DMS153 treated with DMSO at 0.1 percent for 48 hours (cell line): ENCODE results near the gene NLRP14.

Experiments
- DNase-seq: peaks from one replicate; lab custom pipeline; 2025; ENCODE audit not compliant: unreplicated experiment; lab: John Stamatoyannopoulos, UW

The NLRP14 gene

GRCh38 chr11:7020183-7020917 lies at the start of gene NLRP14, which contains the start of gene ZNF214:
Gene NLRP14 (plus strand): TSS chr11:7020479. CDS start chr11:7038587, 18,108 bp downstream.
Gene ZNF214 (minus strand): TSS chr11:7020346. CDS start chr11:7002835, 17,511 bp downstream.
- DNase-seq, result peak; percentile 59

GRCh38 chr11:6979365-6979764 lies 40.9 kb upstream of the NLRP14 start:
- no peak for DNase-seq

GRCh38 chr11:6986487-6986886 lies 33.8 kb upstream of the NLRP14 start:
- no peak for DNase-seq

- no peak for DNase-seq
These were observed 31.8 kb upstream of the NLRP14 start for GRCh38 chr11:6988506-6988905.

DNA sequence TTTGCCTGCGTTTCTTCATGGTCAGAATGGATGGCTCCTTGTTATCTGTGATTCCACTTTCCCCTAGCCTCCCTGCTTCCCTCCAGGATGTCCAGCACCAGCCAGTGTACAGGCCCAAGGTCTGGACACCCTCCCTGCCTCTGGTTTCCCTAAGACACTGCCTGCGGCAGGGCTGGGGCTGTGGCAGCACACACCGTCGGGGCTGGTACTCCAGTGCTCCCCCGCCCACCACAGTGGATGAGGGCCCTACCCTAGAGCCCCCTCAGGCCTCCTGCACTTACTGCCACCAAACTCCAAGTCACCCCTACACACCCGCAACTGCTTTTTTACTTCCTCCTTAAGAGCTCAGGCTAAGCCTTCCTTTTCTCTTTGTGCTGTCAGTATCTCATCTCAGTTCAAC lies 29.1 kb upstream of the NLRP14 start:
- no peak for DNase-seq

DNA sequence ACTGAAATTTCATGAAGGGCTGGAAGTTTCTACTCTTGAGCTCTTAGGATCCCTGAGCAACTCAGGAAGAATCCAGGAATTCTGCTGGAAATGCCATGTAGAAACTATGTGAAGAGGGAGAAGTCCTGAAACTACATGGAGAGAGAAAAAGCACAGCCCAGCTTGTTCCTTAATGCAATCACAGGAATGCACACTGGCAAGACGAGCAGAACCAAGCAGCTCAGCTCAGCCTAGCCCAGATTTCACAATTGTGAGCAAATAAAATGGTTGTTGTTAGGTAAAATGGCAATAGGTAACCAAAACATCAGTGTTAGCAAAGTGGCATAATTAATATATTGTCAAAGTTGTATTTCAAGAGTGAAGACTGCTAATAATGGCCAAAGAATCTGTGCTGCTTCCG lies 28.3 kb upstream of the NLRP14 start:
- DNase-seq, result no peak

GRCh38 chr11:6992457-6993417 lies 27.5 kb upstream of the NLRP14 start:
- no peak for DNase-seq

- DNase-seq, result no peak
These were observed 24.6 kb upstream of the NLRP14 start for GRCh38 chr11:6995703-6996102.

- no peak for DNase-seq
These were observed 15.8 kb upstream of the NLRP14 start for GRCh38 chr11:7004482-7004881.

GRCh38 chr11:7014118-7014517 lies 6.2 kb upstream of the NLRP14 start:
- no peak for DNase-seq

DNA sequence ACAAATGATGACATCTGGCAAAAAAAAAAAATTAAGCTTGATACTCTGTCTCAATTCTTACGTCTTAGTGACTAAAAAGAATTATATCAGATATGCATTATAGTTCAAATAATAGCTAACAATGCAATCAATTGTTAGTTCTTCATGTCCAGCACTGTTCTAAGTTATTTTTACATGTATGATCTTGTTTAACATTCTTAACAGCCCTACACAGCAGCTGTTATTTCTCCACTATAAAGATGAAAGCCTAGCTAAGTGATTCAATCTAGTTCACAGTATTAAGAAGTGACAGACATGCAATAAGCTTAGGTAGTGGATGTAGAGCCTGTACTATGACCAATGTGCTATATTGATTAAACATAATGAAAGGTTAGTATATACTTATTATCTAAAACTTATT lies 4.3 kb upstream of the NLRP14 start:
- no peak for DNase-seq

DNA sequence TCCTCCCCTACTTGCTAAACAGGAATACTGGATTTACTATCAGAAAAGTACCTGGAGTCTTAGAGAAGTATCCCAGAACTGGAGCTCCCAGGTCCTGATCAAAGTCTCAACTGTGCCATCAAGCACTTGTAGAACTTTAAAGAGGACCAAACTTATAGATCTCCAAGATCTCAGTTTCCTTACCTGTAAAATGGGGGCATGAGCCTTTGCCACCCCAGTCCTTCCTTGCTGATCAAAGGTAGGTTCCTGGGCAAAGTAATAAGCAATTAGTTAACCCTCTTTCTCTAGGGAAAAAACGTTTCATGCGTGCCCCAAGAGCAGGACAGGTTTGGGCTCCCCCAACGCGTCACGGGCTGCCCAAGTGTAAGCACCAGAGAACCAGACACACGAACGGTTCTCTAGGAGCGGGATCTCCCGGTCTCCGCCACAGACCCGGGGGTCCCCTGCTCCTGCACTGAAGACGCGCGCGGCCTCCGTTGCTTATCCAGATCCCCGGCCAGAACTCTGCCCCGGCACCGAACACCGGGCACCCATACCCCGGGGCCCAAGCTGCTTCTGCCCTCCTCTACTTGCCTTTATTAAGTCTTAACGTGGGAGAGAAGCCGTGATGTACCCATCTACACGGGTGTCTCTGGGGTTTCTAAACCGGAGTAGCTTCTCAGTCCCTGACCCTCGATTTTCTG lies 638 bp upstream of the NLRP14 start:
- DNase-seq, result no peak

GRCh38 chr11:7021318-7021717 lies 1.0 kb downstream of the NLRP14 start:
- DNase-seq, result no peak

DNA sequence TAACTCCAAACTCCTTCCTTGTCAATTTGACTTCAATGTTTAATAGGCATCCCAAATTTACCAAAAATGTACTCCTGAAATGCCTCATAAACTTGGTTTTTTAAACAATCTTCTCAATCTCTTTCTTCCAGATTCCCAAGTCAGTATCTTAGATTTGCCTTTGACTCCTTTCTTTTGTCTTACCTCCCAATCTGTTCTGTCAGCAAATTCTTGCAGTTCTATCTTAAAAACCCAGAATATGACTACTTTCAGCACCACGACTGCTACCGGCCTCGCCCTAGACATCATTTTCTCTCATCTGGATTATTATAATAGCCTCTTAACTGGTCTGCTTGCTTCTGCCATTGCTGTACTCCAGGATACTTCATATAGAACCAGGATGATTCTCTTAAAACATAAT lies 7.9 kb downstream of the NLRP14 start:
- DNase-seq, result no peak

DNA sequence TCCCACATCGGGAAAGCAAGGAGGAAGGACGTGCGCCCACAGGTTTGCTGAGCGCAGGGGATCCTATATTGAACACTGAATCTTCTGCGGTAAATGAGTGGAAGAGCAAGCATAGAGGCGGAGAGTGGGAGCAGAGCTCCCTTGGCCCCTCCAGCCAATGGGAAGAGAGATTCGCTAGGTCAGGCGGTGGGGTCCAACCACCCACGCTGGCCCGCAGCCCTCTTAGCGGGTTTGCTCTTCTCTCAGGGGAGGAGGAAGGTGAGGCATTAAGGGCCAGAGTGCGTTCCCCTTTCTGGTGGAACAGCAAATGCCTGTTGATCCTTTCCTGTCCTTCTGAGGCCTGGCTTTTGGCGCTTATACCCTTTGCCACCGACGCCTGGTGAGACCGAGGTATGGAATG lies 10.6 kb downstream of the NLRP14 start:
- no peak for DNase-seq

DNA sequence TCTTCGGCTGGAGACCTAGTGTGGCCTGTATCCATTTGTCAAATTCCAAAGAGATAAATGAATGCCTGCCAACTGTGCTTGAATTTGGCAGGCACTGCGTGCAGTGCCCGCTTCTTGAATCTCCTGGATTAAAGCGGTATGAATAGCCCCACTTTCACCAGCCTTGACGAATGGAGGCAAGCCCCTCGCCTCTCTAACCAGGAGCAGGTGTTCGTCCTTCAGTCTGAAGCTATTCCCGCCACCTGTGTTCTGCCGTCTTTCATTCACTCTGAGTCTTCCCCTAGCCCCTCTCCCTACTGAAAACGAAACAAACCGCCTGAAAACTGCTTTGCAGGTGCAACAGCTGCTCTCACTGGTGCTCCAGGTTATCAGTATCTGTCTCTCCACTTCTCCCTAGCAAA lies 11.2 kb downstream of the NLRP14 start:
- DNase-seq, result no peak

DNA sequence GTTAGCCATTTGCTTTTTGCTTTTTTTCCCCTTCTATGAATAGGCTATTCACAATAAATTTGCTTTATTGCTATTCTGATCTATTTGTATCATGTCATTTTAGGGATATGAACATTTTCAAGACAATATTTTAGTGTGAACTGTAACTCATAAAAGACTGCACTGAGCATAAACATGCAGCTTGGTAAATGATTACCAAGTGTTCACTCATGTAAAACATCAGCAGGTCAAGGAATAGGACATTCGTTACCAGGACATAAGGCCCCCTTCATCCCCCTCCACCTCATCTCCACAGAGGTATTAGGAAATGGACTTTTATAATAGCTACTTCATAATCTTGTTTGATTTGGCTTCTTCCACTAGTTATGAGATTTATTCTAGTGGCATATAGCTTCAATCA lies 12.4 kb downstream of the NLRP14 start:
- no peak for DNase-seq

DNA sequence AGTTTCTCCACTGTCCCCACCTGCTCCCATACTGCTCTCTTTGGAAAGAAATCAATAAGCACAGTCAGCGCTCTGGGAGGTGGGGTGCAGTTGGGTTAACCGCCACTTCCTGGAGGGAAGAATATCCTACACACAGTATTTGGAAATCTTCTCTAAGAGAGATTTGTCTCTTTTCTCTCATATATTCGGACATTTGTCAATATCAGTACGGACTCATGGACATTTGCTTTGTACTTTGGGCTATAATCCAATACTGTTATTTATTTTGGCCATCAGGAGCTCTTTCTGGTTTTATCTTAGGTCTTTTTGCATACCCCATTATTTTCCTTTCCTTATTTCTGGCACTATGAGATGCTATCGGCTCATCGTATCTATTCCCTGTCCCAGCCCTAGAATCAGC lies 13.7 kb downstream of the NLRP14 start:
- no peak for DNase-seq

- DNase-seq, result no peak
These were observed 26.3 kb downstream of the NLRP14 start for GRCh38 chr11:7046474-7047175.

GRCh38 chr11:7050191-7050590 lies 29.9 kb downstream of the NLRP14 start:
- DNase-seq, result no peak
